GM12891 (cell line): ENCODE results near the gene SYMPK.

Experiments used
- POLR2A ChIP-seq: IDR thresholded peaks from 2 replicates; pipeline ENCODE4 v1.6.1; 2011; ENCODE audit warnings: low read depth, low read length, control low read depth
- POLR2AphosphoS5 ChIP-seq: IDR thresholded peaks from 2 replicates; pipeline ENCODE4 v1.6.1; 2011; ENCODE audit warnings: low read depth, low read length, control low read depth

GRCh38 chr19:45911291-45911690 is 48.3 kb upstream of the SYMPK start:
- TF ChIP-seq POLR2A (no peak), POLR2AphosphoS5 (no peak)
